Ishikawa (cell line): ENCODE measurements around the gene APOD.

Experiments used
- CEBPB ChIP-seq: IDR thresholded peaks from 2 replicates; pipeline ENCODE4 v1.6.1; 2012
- CREB1 ChIP-seq: IDR thresholded peaks from 2 replicates; pipeline ENCODE4 v1.6.1; 2012; ENCODE audit warnings: low read depth
- EGR1 ChIP-seq: IDR thresholded peaks from 2 replicates; pipeline ENCODE4 v1.6.1; 2012
- EP300 ChIP-seq: IDR thresholded peaks from 2 replicates; pipeline ENCODE4 v1.6.1; 2012; ENCODE audit warnings: borderline replicate concordance
- FOXM1 ChIP-seq: IDR thresholded peaks from 2 replicates; pipeline ENCODE4 v1.6.1; 2012; ENCODE audit warnings: low read depth, borderline replicate concordance
- MAX ChIP-seq: IDR thresholded peaks from 2 replicates; pipeline ENCODE4 v1.6.1; 2012
- NFIC ChIP-seq: IDR thresholded peaks from 2 replicates; pipeline ENCODE4 v1.6.1; 2012
- RAD21 ChIP-seq: IDR thresholded peaks from 2 replicates; pipeline ENCODE4 v1.6.1; 2012; ENCODE audit warnings: low read depth
- REST ChIP-seq: IDR thresholded peaks from 2 replicates; pipeline ENCODE4 v1.6.1; 2012; ENCODE audit warnings: low read depth, mild to moderate bottlenecking
- TAF1 ChIP-seq: IDR thresholded peaks from 2 replicates; pipeline ENCODE4 v1.6.1; 2012; ENCODE audit warnings: low read depth, mild to moderate bottlenecking
- TCF12 ChIP-seq: IDR thresholded peaks from 2 replicates; pipeline ENCODE4 v1.6.1; 2012; ENCODE audit warnings: low read depth
- TEAD4 ChIP-seq: IDR thresholded peaks from 2 replicates; pipeline ENCODE4 v1.6.1; 2012
- USF1 ChIP-seq: IDR thresholded peaks from 2 replicates; pipeline ENCODE4 v1.6.1; 2012
- YY1 ChIP-seq: IDR thresholded peaks from 2 replicates; pipeline ENCODE4 v1.6.1; 2012; ENCODE audit warnings: low read depth
- ZBTB7A ChIP-seq: IDR thresholded peaks from 2 replicates; pipeline ENCODE4 v1.6.1; 2012; ENCODE audit warnings: low read depth

The APOD gene

DNA sequence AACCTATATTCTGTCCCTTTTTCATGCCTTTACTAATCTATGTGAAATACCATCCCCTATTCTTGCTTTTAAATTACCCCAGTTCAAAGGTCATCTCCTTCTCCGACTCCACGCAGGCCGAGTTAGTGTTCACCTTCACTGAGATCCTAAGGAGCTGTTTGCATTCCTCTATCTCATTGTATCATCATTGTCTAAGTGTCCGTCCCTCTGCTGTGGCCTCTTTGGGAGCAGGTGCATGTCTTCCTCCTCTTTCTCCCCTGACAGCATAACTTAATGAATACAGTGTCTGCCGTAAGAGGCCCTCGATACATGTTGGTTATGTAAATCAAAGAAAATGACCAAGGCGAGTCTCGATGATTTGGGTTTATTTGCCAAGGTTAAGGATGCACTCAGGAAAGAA, 35.7 kb downstream of the APOD start:
- TF ChIP-seq MAX (no peak), FOXM1 (no peak), YY1 (no peak), TAF1 (no peak), EP300 (no peak), TEAD4 (no peak), TCF12 (no peak), NFIC (no peak), RAD21 (no peak), EGR1 (no peak), REST (no peak), CEBPB (no peak), ZBTB7A (no peak), CREB1 (no peak), USF1 (no peak)

GRCh38 chr3:195546130-195546560, 37.6 kb downstream of the APOD start:
- no peak; the same call in 1 of the 2 replicates for TF ChIP-seq USF1
- peak; percentile 97 for TF ChIP-seq NFIC
- peak; percentile 39; the same call in 1 of the 2 replicates for TF ChIP-seq MAX
- TF ChIP-seq FOXM1, result peak; percentile 37; the same call in 1 of the 2 replicates
- TF ChIP-seq EGR1, result no peak
- TF ChIP-seq EP300, result peak; percentile 75; the same call in 1 of the 2 replicates
- 0 out of 2 replicates have a peak, but pooled peaks have one; percentile 2 for TF ChIP-seq CEBPB
- no peak for TF ChIP-seq RAD21
- TF ChIP-seq TEAD4, result peak; percentile 79
- 0 out of 2 replicates have a peak, but pooled peaks have one; percentile 46 for TF ChIP-seq CREB1
- peak; percentile 88 for TF ChIP-seq TCF12
- TF ChIP-seq TAF1, result no peak
- TF ChIP-seq ZBTB7A, result no peak
- peak; percentile 60 for TF ChIP-seq REST
- TF ChIP-seq YY1, result peak; percentile 70; the same call in 1 of the 2 replicates

GRCh38 chr3:195544634-195545033, 39.1 kb downstream of the APOD start:
- no peak for TF ChIP-seq REST
- TF ChIP-seq EGR1, result no peak
- TF ChIP-seq TAF1, result no peak
- no peak for TF ChIP-seq MAX
- TF ChIP-seq CREB1, result no peak
- TF ChIP-seq TCF12, result no peak
- TF ChIP-seq FOXM1, result no peak
- no peak for TF ChIP-seq TEAD4
- no peak for TF ChIP-seq YY1
- no peak for TF ChIP-seq NFIC
- no peak for TF ChIP-seq USF1
- TF ChIP-seq CEBPB, result no peak
- TF ChIP-seq EP300, result no peak
- no peak for TF ChIP-seq ZBTB7A
- no peak for TF ChIP-seq RAD21

GRCh38 chr3:195544230-195544536, 39.6 kb downstream of the APOD start:
- no peak for TF ChIP-seq MAX
- no peak for TF ChIP-seq YY1
- TF ChIP-seq USF1, result no peak
- TF ChIP-seq TEAD4, result no peak
- no peak for TF ChIP-seq RAD21
- no peak for TF ChIP-seq FOXM1
- TF ChIP-seq ZBTB7A, result no peak
- no peak for TF ChIP-seq REST
- no peak for TF ChIP-seq CREB1
- TF ChIP-seq TAF1, result no peak
- no peak for TF ChIP-seq EGR1
- no peak for TF ChIP-seq TCF12
- TF ChIP-seq NFIC, result no peak
- no peak for TF ChIP-seq CEBPB
- no peak for TF ChIP-seq EP300
